ENCODE measurements around the gene PGAM2. TPM values are rescaled to one million over a fixed set of nuclear protein-coding genes. Genes with fewer than 3 reads are reported as not detected.
A peak's percentile ranks its signal among the peaks of the same experiment; 100 is the strongest.

The PGAM2 gene
- 17.7 TPM for polyA plus RNA-seq (2013, experiment 1 of 2)
- polyA plus RNA-seq (2013, experiment 2 of 2) = 17.9 TPM

- Histone ChIP-seq H3K4me1 (ENCODE audit: control insufficient read depth in 2 of 2, insufficient read depth in 1 of 2, low read depth in 1 of 2, low read length in 2 of 2) (peaks cover 19 to 24% of the 10 kb centered on the region in 2 donors), H2BK5ac (ENCODE audit: low read length) (peak within 1 kb of the TSS; percentile 97), H3K9ac (ENCODE audit: low read depth, low read length, poor library complexity) (peak within 1 kb of the TSS; percentile 75), H3K79me1 (ENCODE audit: low read depth, low read length) (peaks cover 4% of the 10 kb centered on the region), H2AK5ac (ENCODE audit: low read depth, low read length) (peak within 1 kb of the TSS; percentile 99), H4K8ac (ENCODE audit: low read depth, low read length) (no peak within 1 kb of the TSS), H3K4me3 (ENCODE audit: low read length in 2 of 2) (peak within 1 kb of the TSS in 1 of 2 donors; percentile 61), H4K91ac (ENCODE audit: low read depth, low read length, poor library complexity) (no peak within 1 kb of the TSS), H3K14ac (ENCODE audit: low read length) (peak within 1 kb of the TSS; percentile 9), H3K4me2 (ENCODE audit: insufficient read depth, low read length, poor library complexity, severe bottlenecking) (peak within 1 kb of the TSS; percentile 47), H3K23ac (ENCODE audit: low read depth, low read length, poor library complexity) (peak within 1 kb of the TSS; percentile 89), H2BK15ac (ENCODE audit: low read length) (peak within 1 kb of the TSS; percentile 25), H3K27me3 (ENCODE audit: control insufficient read depth in 3 of 3, insufficient read depth in 3 of 3, low read depth in 1 of 3, low read length in 3 of 3) (no peaks in the 10 kb centered on the region), H3K9me3 (replicated peaks in 1 of 2; ENCODE audit: control insufficient read depth in 2 of 2, insufficient read depth in 1 of 2, low read depth in 1 of 2, low read length in 2 of 2) (no peaks in the 10 kb centered on the region), H3K36me3 (replicated peaks in 1 of 2; ENCODE audit: control insufficient read depth in 2 of 2, insufficient read depth in 2 of 2, low read length in 2 of 2) (peaks cover 9 to 23% of the 10 kb centered on the region in 2 donors), H2BK12ac (ENCODE audit: low read length) (peak within 1 kb of the TSS; percentile 67), H3K27ac (replicated peaks; ENCODE audit: low read length) (peak within 1 kb of the TSS; percentile 77), H3K4ac (ENCODE audit: low read length) (peak within 1 kb of the TSS; percentile 86), H2AFZ (ENCODE audit: low read length) (peak within 1 kb of the TSS; percentile 84), H2BK120ac (ENCODE audit: low read depth, low read length) (peak within 1 kb of the TSS; percentile 56), H3K18ac (ENCODE audit: low read length) (peak within 1 kb of the TSS; percentile 92)
- peak; percentile 69 for DNase-seq (ENCODE audit: low spot score)
- WGBS, 2 donors (ENCODE audit: extremely low coverage in 2 of 2, insufficient read length in 2 of 2, insufficient replicate concordance in 1 of 2) = no CpG with 5 or more reads among the region's 14 CpGs
These were observed at the start of gene PGAM2 for GRCh38 chr7:44065431-44066110. TSS of gene PGAM2 (minus strand) at chr7:44065567. CDS start at chr7:44065529, 38 bp downstream.

DNA sequence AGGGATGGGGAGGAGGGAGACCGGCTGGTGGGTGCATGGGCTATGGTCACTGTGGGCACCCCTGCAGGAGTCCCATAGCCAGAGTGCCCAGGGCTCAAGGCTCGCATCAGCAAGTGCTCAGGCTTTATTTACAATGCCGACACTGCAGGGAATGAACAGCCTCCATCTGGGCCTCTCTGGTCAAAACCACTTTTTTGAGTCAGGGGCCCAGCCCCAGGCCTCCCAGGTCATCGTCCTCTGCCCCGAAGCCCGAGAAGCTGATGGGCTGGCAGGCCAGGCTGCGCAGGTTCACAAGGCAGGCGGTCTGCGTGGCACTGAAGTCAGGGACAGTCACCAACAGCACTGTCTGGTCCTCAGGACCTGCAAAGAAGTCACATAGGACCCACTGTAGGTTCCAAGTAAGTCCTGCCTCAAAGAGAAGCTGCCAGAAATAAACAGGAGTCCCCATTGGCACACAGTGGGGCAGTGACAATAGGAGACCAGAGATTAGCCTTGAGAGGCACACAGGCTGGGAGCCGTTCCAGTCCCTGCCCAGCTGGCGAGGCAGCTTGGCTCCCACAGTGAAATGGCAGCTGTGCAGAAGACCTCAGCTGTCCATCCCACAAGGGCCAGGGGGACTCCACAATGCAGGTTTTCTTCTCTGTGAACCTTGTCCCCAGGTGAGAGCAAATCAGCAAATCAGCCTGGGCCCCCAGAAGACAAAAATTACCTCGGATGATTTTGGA, 49.4 kb upstream of the PGAM2 start:
- Histone ChIP-seq H3K9ac (ENCODE audit: low read depth, low read length, poor library complexity) (no peak overlapping the region), H4K8ac (ENCODE audit: low read depth, low read length) (no peak overlapping the region), H3K79me1 (ENCODE audit: low read depth, low read length) (peaks cover 5% of the 10 kb centered on the region), H2BK12ac (ENCODE audit: low read length) (no peak overlapping the region), H3K23ac (ENCODE audit: low read depth, low read length, poor library complexity) (peak overlapping the region; percentile 5), H2AFZ (ENCODE audit: low read length) (no peak overlapping the region), H3K27ac (replicated peaks; ENCODE audit: low read length) (no peak overlapping the region), H2BK5ac (ENCODE audit: low read length) (no peak overlapping the region), H3K4ac (ENCODE audit: low read length) (no peak overlapping the region), H3K27me3 (ENCODE audit: control insufficient read depth in 3 of 3, insufficient read depth in 3 of 3, low read depth in 1 of 3, low read length in 3 of 3) (no peaks in the 10 kb centered on the region), H3K9me3 (replicated peaks in 1 of 2; ENCODE audit: control insufficient read depth in 2 of 2, insufficient read depth in 1 of 2, low read depth in 1 of 2, low read length in 2 of 2) (peaks cover 0 to 2% of the 10 kb centered on the region in 2 donors), H2AK5ac (ENCODE audit: low read depth, low read length) (no peak overlapping the region), H3K36me3 (replicated peaks in 1 of 2; ENCODE audit: control insufficient read depth in 2 of 2, insufficient read depth in 2 of 2, low read length in 2 of 2) (peaks cover 68 to 73% of the 10 kb centered on the region in 2 donors), H4K91ac (ENCODE audit: low read depth, low read length, poor library complexity) (no peak overlapping the region), H3K18ac (ENCODE audit: low read length) (no peak overlapping the region), H2BK120ac (ENCODE audit: low read depth, low read length) (no peak overlapping the region), H3K4me2 (ENCODE audit: insufficient read depth, low read length, poor library complexity, severe bottlenecking) (no peak overlapping the region), H3K4me1 (ENCODE audit: control insufficient read depth in 2 of 2, insufficient read depth in 1 of 2, low read depth in 1 of 2, low read length in 2 of 2) (no peaks in the 10 kb centered on the region), H3K14ac (ENCODE audit: low read length) (no peak overlapping the region), H3K4me3 (ENCODE audit: low read length in 2 of 2) (no peak overlapping the region), H2BK15ac (ENCODE audit: low read length) (no peak overlapping the region)
- no peak for DNase-seq (ENCODE audit: low spot score)
- no CpG with 5 or more reads among the region's 12 CpGs for WGBS, 2 donors (ENCODE audit: extremely low coverage in 2 of 2, insufficient read length in 2 of 2, insufficient replicate concordance in 1 of 2)

DNA sequence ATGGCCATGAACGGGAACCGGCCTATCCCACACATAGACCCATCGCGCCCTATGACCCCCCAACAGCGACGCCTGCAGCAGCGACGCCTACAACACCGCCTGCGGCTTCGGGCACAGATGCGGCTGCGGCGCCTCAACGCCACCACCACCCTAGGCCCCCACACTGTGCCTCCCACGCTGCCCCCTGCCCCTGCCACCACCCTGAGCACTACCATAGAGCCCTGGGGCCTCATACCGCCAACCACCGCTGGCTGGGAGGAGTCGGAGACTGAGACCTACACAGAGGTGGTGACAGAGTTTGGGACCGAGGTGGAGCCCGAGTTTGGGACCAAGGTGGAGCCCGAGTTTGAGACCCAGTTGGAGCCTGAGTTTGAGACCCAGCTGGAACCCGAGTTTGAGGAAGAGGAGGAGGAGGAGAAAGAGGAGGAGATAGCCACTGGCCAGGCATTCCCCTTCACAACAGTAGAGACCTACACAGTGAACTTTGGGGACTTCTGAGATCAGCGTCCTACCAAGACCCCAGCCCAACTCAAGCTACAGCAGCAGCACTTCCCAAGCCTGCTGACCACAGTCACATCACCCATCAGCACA, 48.5 kb upstream of the PGAM2 start:
- Histone ChIP-seq H3K79me1 (ENCODE audit: low read depth, low read length) (peaks cover 5% of the 10 kb centered on the region), H3K14ac (ENCODE audit: low read length) (no peak overlapping the region), H3K18ac (ENCODE audit: low read length) (no peak overlapping the region), H3K36me3 (replicated peaks in 1 of 2; ENCODE audit: control insufficient read depth in 2 of 2, insufficient read depth in 2 of 2, low read length in 2 of 2) (peaks cover 67 to 68% of the 10 kb centered on the region in 2 donors), H2AFZ (ENCODE audit: low read length) (no peak overlapping the region), H3K4ac (ENCODE audit: low read length) (no peak overlapping the region), H3K27ac (replicated peaks; ENCODE audit: low read length) (no peak overlapping the region), H4K8ac (ENCODE audit: low read depth, low read length) (no peak overlapping the region), H2BK120ac (ENCODE audit: low read depth, low read length) (no peak overlapping the region), H3K9me3 (replicated peaks in 1 of 2; ENCODE audit: control insufficient read depth in 2 of 2, insufficient read depth in 1 of 2, low read depth in 1 of 2, low read length in 2 of 2) (peaks cover 0 to 2% of the 10 kb centered on the region in 2 donors), H2BK15ac (ENCODE audit: low read length) (no peak overlapping the region), H3K4me1 (ENCODE audit: control insufficient read depth in 2 of 2, insufficient read depth in 1 of 2, low read depth in 1 of 2, low read length in 2 of 2) (no peaks in the 10 kb centered on the region), H2AK5ac (ENCODE audit: low read depth, low read length) (no peak overlapping the region), H2BK5ac (ENCODE audit: low read length) (no peak overlapping the region), H3K9ac (ENCODE audit: low read depth, low read length, poor library complexity) (no peak overlapping the region), H3K4me2 (ENCODE audit: insufficient read depth, low read length, poor library complexity, severe bottlenecking) (no peak overlapping the region), H2BK12ac (ENCODE audit: low read length) (peak overlapping the region; percentile 58), H3K27me3 (ENCODE audit: control insufficient read depth in 3 of 3, insufficient read depth in 3 of 3, low read depth in 1 of 3, low read length in 3 of 3) (no peaks in the 10 kb centered on the region), H3K23ac (ENCODE audit: low read depth, low read length, poor library complexity) (peak overlapping the region; percentile 65), H4K91ac (ENCODE audit: low read depth, low read length, poor library complexity) (no peak overlapping the region), H3K4me3 (ENCODE audit: low read length in 2 of 2) (peak overlapping the region in 1 of 2 donors; percentile 6)
- DNase-seq (ENCODE audit: low spot score) = no peak
- no CpG with 5 or more reads among the region's 24 CpGs for WGBS, 2 donors (ENCODE audit: extremely low coverage in 2 of 2, insufficient read length in 2 of 2, insufficient replicate concordance in 1 of 2)
